ENCODE results near the gene PCDHA12.

DNA sequence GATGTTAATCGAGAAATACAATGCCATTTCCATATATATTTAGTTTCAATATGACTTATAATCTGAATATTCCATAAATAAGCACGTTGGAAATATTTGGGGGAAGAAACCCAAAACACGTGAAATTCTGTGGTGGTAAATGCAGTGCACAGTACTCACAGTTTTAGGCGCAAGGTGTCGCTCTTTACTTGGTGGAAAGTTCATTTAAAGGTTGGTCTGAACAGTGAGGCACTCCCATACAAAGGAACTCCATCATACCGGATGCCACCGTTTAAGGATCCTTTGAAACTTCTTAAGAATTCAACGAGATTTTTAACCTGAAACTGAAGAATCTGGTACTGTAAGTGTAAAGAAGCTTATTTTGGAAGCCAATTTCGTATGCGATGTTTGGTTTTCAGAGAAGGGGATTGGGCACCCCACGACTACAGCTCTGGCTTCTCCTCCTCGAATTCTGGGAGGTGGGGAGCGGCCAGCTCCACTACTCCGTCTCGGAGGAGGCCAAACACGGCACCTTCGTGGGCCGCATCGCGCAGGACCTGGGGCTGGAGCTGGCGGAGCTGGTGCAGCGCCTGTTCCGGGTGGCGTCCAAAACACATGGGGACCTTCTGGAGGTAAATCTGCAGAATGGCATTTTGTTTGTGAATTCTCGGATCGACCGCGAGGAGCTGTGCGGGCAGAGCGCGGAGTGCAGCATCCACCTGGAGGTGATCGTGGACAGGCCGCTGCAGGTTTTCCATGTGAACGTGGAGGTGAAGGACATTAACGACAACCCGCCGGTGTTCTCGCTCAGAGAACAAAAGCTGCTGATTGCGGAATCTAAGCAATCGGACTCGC lies 6.2 kb upstream of the PCDHA12 start, which contains the start of gene PCDHA11:
- TF ChIP-seq, protein P1, sequence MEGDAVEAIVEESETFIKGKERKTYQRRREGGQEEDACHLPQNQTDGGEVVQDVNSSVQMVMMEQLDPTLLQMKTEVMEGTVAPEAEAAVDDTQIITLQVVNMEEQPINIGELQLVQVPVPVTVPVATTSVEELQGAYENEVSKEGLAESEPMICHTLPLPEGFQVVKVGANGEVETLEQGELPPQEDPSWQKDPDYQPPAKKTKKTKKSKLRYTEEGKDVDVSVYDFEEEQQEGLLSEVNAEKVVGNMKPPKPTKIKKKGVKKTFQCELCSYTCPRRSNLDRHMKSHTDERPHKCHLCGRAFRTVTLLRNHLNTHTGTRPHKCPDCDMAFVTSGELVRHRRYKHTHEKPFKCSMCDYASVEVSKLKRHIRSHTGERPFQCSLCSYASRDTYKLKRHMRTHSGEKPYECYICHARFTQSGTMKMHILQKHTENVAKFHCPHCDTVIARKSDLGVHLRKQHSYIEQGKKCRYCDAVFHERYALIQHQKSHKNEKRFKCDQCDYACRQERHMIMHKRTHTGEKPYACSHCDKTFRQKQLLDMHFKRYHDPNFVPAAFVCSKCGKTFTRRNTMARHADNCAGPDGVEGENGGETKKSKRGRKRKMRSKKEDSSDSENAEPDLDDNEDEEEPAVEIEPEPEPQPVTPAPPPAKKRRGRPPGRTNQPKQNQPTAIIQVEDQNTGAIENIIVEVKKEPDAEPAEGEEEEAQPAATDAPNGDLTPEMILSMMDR (IDR thresholded peaks at IDR 0.05): no peak
- TF ChIP-seq POLR2A (IDR thresholded peaks at IDR 0.05): no peak
